Measurements from ENCODE around the gene ADAM12.

GRCh38 chr10:126063353-126063791 is 324.9 kb downstream of the ADAM12 start:
- TF ChIP-seq, protein P1, sequence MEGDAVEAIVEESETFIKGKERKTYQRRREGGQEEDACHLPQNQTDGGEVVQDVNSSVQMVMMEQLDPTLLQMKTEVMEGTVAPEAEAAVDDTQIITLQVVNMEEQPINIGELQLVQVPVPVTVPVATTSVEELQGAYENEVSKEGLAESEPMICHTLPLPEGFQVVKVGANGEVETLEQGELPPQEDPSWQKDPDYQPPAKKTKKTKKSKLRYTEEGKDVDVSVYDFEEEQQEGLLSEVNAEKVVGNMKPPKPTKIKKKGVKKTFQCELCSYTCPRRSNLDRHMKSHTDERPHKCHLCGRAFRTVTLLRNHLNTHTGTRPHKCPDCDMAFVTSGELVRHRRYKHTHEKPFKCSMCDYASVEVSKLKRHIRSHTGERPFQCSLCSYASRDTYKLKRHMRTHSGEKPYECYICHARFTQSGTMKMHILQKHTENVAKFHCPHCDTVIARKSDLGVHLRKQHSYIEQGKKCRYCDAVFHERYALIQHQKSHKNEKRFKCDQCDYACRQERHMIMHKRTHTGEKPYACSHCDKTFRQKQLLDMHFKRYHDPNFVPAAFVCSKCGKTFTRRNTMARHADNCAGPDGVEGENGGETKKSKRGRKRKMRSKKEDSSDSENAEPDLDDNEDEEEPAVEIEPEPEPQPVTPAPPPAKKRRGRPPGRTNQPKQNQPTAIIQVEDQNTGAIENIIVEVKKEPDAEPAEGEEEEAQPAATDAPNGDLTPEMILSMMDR (IDR thresholded peaks at IDR 0.05; ENCODE audit: insufficient read depth, low read depth, low read length), result no peak
- TF ChIP-seq EZH2 (IDR thresholded peaks at IDR 0.05; ENCODE audit: insufficient read depth, low read length), result no peak

Data from astrocyte (in vitro differentiated cells and primary cell).